Measurements from ENCODE around the gene RPL10.

GRCh38 chrX:154354516-154354915, 43.7 kb upstream of the RPL10 start:
- TF ChIP-seq POU6F1 (CRISPR knock-in tag; IDR thresholded peaks at IDR 0.05; ENCODE audit: borderline replicate concordance, low read depth) (no peak), ARNTL (CRISPR knock-in tag; IDR thresholded peaks at IDR 0.05; ENCODE audit: borderline replicate concordance, low read depth) (no peak), TOX (CRISPR knock-in tag; IDR thresholded peaks at IDR 0.05; ENCODE audit: borderline replicate concordance) (no peak), ZFP3 (CRISPR knock-in tag; IDR thresholded peaks at IDR 0.05) (no peak), GLIS3 (CRISPR knock-in tag; IDR thresholded peaks at IDR 0.05) (no peak)

All from SK-N-SH treated with all-trans-retinoic acid at 6 μM for 48 hours (cell line).